Measurements from ENCODE around the gene WDFY4. TPM values are rescaled to one million over a fixed set of nuclear protein-coding genes. Genes with fewer than 3 reads are reported as not detected.

The WDFY4 gene
- total and polyA plus RNA-seq, 9 of the 15 experiments (the other 6 are each of a cell fraction or from before 2014, with no cell fraction given), result 0.01 to 0.02 (median 0.01) TPM; not detected in 6

DNA sequence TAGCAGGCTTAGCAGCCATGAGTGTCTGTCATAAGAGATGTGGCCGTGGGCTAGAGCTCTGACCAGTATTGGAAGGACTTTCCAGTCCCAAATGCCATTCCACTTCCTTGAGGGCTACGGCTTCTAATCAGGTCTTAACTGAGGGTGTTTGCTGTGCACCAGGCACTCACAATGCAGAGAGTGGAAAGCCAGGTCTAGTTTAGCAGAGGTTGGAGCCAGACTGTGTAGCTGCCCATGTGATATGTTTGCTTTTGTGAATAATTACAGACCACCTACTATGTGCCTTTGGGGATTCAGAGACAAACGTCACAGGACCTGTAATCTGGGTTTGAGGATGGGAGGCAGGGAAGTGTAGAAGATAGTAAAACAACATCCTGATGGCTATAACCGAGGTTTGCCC lies 79.8 kb downstream of the WDFY4 start:
- no peaks in the 10 kb centered on the region for H3K9me1 ChIP-seq (ENCODE audit: control insufficient read depth, insufficient read depth, low read length)
- no peak overlapping the region for H3K4me3 ChIP-seq
- POLR2A ChIA-PET, result interaction anchor here (0.6 to 1.0 kb wide), 3 partner anchors 12 to 1062 kb away, joined by 3 to 4 read pairs (median 4); no protein-coding TSS in a partner anchor
- H3K4me1 ChIP-seq (replicated peaks in 1 of 2; ENCODE audit: control insufficient read depth in 2 of 2, insufficient read depth in 2 of 2, low read length in 2 of 2), result no peaks in the 10 kb centered on the region
- FAIRE-seq (no peak), ATAC-seq (no peak), DNase-seq (ENCODE audit: extremely low read depth in 1 of 4, low spot score in 3 of 4) (no peak)
- no peak for TF ChIP-seq ZNF253 (CRISPR knock-in tag; conservative IDR thresholded peaks at IDR 0.05)
- TF ChIP-seq HDAC8 (tag; IDR thresholded peaks at IDR 0.05), result no peak
- TF ChIP-seq CXXC5 (CRISPR knock-in tag; IDR thresholded peaks at IDR 0.05), result no peak
- TF ChIP-seq ZNF592 (IDR thresholded peaks at IDR 0.05), result no peak
- TF ChIP-seq ETV1 (tag; conservative IDR thresholded peaks at IDR 0.05; ENCODE audit: low read depth), result no peak
- TF ChIP-seq, protein P1, sequence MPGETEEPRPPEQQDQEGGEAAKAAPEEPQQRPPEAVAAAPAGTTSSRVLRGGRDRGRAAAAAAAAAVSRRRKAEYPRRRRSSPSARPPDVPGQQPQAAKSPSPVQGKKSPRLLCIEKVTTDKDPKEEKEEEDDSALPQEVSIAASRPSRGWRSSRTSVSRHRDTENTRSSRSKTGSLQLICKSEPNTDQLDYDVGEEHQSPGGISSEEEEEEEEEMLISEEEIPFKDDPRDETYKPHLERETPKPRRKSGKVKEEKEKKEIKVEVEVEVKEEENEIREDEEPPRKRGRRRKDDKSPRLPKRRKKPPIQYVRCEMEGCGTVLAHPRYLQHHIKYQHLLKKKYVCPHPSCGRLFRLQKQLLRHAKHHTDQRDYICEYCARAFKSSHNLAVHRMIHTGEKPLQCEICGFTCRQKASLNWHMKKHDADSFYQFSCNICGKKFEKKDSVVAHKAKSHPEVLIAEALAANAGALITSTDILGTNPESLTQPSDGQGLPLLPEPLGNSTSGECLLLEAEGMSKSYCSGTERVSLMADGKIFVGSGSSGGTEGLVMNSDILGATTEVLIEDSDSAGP (CRISPR knock-in tag; IDR thresholded peaks at IDR 0.05), result no peak
- in situ Hi-C loops (cut with MboI) (no loop called here), intact Hi-C loops (cut with micrococcal nuclease) (no loop called here)
- CTCF ChIA-PET (ENCODE audit: low intra/inter-chr PET ratio), result no interaction called here
- WGBS (ENCODE audit: insufficient coverage, low coverage, missing lambda C conversion rate), result 0% methylated on average over 4 of the region's 4 CpGs
- no peaks in the 10 kb centered on the region for H3K79me2 ChIP-seq (ENCODE audit: control insufficient read depth, insufficient read depth, low read length)
- no peaks in the 10 kb centered on the region for H3K9me3 ChIP-seq (replicated peaks; ENCODE audit: control insufficient read depth, insufficient read depth, low read depth, low read length)
- H3K27ac ChIP-seq (ENCODE audit: extremely low read depth, low read depth, low read length), result no peak overlapping the region
- H3K4me2 ChIP-seq (ENCODE audit: insufficient read depth, low read length), result no peak overlapping the region
- no peaks in the 10 kb centered on the region for H3K36me3 ChIP-seq (ENCODE audit: control insufficient read depth, insufficient read depth, low read length)
- BruUV-seq (replicated peaks), result no TSS peak
- 0 out of 2 replicates have a peak, but pooled peaks cover 3% of the 10 kb centered on the region for H4K20me1 ChIP-seq (replicated peaks; ENCODE audit: control insufficient read depth, insufficient read depth, low read length)
- no peak overlapping the region for H3K9ac ChIP-seq (ENCODE audit: insufficient read depth in 1 of 2, low read depth in 2 of 2, low read length in 2 of 2)
- H2AFZ ChIP-seq (ENCODE audit: low read depth, low read length), result no peak overlapping the region
- H3K27me3 ChIP-seq (ENCODE audit: control insufficient read depth in 2 of 2, insufficient read depth in 2 of 2, low read length in 2 of 2), result peaks cover 4 to 13% of the 10 kb centered on the region in 2 experiments
